Stimulated activated CD8-positive, alpha-beta memory T cell treated with anti-CD3 and anti-CD28 coated beads, Interleukin-15, amount 100 ng/mL, for 1 hour (primary cell): Measurements from ENCODE around the gene GNB2.
"Not testable (repeated sequence)": the region's sequence is repeated elsewhere in the genome, so short reads cannot be mapped to it uniquely, and the experiment has no call there.

Experiments
- DNase-seq: peaks from one replicate; pipeline ENCODE4 v3.0.0-alpha.2; 2020; ENCODE audit warnings: low read depth

GNB2 gene

DNA sequence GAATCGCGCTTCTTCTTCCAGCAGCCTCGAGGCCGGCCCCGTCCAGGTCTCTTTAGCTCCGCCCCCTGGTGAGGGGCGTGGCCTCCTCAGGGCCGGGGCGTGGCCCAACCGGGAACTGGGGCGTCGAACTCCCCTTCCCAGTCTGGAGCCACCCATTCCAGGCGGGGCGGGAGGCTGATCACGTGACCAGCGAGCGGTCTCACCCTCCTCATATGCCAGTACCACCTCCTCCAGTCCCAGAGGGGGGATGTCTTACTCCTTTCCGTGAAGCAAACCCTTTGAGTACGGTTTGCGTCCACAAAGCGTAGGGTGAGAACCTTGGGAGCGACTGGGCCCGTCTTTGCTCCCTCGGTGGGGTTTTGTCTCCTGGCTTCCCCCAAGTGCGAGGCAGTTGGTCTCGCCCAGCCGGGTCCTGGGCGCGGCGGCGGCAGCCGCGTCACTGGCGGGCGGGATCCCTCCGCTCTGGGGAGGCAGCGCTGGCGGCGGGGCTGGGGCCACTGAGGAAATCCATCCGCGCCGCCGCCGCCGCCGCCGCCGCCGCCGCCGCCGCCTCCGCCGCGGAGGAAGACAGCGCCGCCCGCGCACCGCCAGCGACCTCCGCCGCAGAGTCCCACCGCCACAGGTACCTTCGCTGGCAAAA, at the start of gene GNB2:
Gene GNB2 (plus strand): TSS at position 439 of the 640 bp plus-strand sequence. CDS start 2,526 bp downstream, outside the sequence.
- DNase-seq: peak; percentile 96

DNA sequence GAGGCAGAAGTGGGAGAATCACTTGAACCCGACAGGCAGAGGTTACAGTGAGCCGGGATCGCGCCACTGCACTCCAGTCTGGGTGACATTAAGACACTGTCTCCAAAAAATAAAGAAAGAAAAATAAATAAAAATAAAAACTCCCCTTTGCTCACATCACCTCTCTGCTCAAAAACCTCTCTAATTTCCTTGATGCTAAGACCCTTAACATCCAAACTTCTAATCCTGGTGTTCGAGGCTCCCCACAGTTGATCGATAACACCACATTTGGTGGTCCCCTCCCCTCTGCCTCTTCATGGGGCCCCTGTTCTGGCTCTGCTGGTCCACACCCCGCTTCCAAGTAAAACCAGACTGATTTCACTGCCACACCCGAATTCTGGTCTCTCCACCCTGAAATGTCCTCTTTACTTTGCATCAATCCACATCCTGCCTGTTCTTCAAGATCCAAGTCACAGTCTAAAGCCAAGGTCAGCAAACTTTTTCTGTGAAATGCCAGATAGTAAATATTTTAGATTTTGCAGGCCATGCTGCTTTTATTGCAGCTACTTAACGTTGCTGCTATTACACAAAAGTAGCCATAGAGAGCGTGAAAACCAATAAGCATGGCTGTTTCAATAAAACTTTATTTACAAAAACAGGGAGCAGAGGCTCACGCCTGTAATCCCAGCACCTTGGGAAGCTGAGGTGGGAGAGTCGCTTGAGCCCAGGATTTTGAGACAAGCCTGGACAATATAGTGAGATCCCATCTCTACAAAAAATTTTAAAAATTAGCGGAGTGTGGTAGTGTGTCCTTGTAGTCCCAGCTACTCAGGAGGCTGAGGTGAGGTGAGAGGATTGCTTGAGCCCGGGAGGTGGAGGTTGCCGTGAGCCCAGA, 49.4 kb upstream of the GNB2 start:
- no peak for DNase-seq

DNA sequence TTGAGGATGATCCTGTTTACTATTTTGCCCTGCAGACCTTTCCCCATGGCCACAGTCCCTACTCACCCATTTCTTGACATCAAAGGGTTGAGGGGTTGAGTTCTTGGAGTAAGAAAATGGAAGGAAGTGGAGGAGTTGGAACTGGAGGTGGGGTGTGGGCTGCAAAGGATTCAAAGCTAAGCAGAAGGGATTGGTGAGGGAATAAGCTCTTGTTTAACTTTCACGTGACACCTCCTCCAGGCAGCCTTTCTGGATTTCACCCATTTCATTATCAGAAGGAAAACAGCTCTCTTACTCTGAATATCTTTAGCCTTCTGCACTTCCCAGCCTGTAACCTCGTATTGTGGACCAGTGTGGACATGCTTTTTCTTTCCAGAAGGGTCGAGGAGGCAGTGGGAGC, 47.5 kb upstream of the GNB2 start:
- no peak for DNase-seq

DNA sequence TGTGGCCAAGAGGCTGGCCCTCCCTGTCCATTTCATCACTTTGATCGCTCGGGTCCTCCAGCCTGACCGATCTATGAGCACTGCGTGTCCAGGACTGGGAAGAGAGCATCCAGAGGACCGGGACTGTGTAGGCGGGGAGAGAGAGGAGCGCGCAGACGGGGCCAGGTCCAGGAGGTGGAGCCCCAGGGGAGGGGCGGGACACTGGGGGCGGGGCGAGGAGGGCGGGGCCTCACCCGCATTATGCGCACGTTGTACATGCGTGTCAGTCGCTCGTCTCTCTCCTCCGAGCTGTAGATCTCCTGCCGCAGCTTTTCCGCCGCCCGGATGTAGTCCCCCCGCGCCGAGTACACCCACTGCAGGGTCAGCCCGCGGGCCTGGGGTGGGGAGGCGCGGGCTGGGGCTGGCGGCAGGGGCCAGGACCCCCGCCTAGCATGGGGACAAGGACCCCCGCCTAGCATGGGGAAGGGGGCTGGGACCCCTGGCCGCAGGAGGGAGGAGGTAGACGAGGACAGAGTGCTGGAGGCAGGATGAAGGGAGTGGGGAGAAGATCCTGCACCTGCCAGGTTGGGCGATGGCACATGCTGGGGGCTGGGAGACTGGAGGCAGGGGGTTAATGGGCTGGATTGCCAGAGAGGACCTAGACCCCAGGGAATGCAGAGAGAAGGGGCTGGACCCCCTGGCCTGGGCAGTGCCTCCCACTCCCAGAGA, 46.9 kb upstream of the GNB2 start:
- DNase-seq: peak; percentile 82

DNA sequence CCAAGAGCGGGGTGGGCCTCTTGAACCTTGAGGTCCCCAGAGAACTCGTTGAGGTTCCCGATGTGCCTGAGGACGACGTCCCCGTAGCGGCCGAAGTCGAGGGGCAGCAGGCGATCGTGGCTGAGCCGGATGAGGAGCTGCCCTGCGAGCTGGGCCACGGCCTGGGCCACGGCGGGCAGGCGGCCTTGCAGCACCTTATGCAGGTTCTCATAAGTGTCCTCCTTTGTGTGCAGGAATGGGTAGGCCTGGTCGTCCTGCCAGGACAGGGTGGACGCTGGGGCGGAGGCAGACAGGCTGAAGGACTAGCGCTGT, 46.3 kb upstream of the GNB2 start:
- no peak for DNase-seq

DNA sequence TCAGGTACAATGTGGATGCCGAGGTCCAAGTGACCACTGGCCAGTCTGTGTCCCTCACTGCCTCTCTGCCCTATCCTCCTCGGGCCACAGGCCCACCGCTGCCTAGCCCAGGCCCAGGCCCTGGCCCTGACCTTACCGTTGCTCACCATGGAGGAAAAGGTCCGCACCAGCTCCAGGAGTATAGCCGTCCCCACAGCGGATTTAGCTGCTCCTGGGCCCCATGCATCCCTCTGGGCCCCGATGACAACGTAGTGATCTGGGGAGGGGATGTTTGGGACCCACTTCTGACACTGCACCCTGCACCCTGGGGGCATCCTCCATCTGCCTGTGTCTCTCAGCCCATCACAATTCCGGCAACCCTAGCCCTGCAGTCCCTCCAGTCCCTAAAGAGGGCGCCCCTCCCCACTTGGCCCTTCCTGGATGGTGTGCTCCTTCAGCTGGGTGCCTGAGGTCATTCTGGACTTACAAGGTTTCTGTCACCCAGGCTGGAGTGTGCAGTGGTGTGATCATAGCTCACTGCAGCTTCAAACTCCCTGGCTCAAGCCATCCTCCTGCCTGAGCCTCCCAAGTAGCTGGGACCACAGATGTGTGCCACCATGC, 44.3 kb upstream of the GNB2 start:
- DNase-seq: no peak

DNA sequence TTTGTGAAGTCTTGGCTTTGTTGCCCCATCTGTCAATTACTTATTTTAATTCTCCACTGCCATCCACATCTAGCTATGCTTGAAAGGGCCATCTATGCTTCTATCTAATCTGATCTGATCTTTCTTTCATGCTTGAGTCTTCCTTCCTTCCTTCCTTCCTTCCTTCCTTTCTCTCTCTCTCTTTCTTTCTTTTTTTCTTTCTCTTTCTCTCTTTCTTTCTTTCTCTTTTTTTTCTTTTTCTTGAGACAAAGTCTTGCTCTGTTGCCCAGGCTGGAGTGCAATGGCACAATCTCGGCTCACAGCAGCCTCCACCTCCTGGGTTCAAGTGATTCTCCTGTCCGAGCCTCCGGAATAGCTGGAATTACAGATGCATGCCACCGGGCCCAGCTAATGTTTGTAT, 43.5 kb upstream of the GNB2 start:
- no peak for DNase-seq

DNA sequence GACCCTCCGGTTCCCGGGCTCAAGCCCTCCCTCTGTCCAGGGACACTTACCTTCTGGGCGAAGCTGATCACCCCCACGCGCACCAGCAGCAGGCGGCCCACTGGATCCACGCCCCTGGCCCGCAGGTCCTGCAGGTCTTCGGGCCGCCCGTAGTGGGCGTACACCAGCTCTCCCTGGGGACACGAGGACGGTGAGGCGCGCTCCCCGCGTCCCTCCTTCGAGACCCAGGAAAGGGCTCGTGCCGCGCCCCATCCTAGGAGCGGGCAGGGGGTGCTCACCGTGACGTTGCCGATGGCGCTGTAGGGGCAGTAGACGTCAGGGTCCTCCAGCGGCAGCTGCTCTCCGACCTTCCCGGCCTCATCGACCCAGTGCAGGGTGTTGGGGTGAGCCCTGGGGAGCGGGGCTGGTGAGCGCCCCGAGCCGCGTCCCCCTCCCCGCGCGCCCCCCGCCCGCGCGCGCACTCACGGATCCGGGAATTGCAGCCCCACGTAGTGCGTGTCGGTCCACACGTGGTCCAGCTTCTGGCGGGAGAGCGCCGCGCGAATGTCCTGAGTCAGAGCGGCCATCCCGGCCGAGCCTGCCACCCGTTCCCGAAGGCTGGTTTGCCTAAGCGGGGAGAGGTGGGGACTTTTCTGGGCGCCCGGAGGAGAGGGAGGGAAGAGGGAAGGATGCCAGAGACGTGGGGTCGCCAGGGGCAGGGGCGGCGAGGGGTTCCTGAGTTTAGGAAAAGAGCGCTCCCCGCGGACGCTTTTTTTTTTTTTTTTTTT, 40.4 kb upstream of the GNB2 start:
- DNase-seq: no peak

DNA sequence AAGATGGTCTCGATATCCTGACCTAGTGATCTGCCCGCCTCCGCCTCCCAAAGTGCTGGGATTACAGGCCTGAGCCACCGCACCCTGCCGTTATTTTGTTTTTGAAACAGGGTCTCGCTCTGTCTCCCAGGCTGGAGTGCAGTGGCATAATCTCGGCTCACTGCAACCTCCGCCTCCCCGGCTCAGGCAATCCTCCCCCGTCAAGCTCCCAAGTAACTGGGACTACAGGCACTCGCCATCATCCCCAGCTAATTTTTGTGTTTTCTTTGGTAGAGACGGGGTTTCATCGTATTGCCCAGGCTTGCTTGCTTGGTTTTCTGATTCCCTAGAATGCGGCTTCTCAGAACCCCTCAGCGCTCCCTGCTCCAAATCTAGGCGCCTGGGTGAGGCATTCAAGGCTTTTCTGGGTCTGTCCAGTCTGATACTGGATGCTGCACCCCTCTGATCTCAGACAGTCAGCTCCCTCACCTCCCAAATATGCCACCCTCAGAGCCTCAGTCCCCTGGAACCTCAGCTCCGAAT, 33.5 kb upstream of the GNB2 start:
- DNase-seq: no peak

DNA sequence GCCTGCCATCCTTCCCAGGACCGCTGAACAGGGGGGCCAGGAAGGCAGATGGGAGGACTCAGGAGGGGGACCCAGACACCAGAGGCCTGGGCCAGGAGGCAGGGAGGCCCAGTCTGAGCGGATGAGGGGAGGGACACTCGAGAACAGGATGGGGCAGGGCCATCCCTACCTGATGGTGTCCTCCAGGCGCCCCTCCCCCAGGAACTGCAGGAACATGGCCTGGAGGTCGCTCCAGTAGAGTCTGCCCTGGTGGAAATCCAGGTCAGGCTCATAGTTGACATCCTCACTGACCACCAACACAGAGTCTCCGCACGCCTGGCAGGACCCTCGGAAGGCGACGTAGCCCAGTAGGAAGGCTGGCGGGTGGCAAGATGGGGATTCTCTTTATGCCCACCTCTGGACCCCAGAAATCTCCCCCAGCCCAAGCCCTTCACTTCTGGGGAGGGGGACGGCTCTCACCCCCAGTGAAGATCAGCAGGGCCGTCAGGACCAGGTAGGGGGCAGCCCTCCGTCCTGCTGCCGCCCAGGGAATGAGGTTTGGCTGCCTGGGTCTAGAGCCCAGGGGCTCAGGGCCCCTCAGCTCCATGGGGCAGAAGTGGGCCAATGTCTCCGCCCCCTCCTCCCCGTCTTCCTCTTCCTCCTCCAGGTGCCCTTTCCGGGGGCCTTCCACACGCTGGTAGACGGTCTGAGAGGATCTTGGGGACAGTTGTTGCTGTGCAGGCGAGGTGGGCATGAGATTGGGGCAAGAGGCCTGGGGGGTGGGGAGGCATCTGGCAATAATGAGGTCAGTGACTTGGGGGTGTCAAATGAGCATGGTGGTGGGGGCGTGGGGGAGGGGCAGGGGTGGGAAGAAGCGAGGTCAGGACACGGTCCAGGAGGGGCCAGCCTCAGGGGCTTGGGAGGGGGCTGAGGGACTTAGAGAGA, 32.8 kb upstream of the GNB2 start:
- DNase-seq: no peak

DNA sequence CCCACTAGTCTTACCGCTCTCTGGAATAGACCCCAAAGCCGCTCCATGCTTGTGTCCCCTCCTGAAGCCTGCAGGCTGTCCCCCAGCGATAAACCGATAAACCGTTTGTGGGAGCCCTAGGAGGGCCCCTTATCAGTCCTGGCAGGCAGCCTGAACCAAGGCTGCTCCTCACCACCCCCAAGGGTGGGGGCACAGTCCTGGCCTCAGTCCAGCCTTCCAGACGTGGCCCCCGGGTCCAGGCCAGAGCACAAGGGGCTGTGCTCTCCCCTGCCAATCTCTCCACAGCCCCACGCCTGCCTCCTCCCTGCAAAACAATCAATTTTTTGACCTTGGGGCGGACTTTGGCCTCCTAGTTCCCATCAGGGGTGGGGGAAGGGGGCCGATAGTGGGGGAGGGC, 32.1 kb upstream of the GNB2 start, which contains the start of gene TFR2:
Gene TFR2 (minus strand): TSS at position 90 of the 397 bp plus-strand sequence. CDS start 43 bp downstream, at position 47.
- no peak for DNase-seq

DNA sequence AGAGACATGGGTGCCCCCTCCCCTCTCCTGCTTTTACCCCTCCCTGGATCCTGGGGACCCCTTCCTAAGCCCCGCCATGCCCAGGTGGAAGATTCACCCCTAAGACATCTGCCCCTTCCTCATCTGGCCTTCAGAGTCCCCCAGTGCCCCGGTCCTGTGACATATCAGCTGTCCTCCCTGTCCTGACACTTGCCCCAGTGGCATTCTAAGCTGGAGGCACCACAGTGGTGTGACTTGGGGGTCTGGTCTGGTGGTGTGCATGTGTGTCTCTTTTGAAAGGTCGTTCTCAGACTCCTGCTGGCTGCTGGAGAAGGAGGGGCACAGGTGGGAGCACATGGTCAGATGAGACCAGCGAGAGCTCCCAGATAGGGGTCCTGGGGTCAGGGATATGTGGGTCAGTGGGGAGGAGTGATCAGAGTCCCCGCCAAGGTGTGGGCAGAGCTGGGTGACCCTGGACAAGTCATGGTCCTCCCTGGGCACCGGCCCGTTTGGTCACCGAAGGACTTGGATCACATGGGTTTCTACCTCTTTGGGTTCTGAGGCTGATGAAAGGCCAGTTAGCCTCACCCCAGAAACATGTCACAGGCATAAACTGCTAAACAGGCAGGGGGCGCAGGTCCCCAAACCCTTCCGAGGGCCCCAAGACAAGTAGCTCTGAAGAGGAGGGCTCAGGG, 31.5 kb upstream of the GNB2 start:
- no peak for DNase-seq

DNA sequence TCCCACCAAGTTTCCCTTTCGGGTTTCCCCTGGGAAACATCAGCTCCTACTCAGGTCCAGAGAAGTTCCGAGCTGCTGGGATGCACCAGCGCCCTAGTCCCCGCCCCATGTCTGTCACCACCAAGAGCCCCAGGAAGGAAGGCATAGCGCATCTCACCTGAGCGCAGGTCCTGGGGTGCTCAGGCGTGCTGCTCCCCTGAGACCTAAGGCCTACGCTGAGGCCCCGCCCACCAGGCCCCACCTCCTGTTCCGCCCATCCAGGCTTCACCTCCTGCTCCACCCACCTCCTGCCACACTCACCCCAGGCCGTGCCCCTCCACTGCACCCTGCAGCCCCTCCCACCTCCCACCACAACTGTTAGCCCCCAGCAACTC, 31.0 kb upstream of the GNB2 start:
- no peak for DNase-seq

DNA sequence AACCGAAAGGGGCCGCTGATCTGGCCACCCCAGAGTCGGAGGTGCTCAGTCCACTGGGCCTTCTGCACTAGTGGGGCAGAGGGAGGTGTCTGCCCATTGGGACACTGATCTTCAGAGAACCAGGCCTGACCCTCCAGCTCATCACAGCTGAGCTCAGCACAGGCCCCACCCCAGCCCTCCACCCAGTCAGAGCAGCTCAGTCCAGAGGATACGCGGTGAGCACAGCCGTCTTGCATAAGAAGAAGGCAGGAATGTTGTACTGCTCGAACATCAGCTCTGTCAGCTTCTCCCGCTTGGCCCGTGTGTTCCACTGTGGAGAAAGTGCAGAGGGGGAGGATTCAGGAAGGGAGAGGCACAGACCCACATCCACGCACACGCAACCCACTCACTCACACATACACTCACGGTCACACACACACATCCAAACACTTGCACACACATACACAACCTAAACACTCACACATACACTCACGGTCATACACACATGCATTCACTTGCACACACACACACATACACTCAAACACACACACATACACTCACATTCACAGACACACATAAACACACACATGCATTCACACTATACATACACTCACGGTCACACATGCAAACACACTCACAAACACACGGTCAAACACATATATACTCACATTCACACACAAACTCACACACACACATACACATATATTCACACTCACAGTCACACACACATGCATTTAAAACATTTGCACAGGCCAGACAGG, 23.5 kb upstream of the GNB2 start:
- no peak for DNase-seq

DNA sequence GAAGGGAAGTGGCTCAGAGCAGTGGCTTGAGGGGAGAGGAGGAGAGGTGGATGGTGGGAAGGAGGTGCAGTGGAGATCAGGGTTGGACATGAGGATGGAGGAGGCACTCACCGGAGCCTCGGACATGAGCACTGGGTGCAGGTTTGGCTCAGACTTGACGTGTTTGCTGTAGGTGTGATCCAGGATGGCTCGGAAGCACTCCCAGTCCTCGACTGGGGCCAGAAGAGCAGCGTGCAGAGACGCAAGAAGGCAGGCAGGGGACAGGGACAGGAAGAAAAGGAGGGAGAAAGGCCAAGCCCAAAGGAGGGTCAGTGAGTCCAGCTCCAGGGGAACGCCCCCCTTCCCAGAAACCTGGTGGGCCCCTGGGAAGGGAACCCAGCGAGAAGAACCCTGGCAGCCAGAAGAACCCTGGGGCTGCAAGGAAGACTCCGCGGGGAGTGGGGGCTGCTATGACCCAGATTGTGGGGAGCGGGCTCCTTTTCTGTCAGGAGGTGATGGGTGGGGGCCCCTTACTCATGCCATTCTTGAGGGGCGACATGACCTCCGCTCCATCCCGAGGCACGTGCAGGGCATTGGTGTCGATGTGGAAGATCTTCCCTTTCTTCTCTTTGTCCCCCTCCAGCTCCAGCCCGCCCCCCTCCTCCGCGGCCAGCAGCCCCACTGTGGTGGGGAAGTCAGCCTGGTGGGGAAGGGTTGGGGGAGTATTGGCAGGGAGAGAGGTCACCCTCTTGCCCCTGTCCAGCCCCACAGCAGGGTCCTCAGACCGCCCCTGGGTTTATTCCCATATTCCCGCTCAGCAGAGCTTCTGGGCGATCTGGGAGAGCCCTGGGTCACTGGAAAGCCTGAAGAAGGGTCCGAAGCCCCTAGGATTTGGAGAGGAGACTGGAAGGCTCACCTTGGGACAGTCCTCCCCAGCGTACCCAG, 18.4 kb upstream of the GNB2 start:
- no peak for DNase-seq

DNA sequence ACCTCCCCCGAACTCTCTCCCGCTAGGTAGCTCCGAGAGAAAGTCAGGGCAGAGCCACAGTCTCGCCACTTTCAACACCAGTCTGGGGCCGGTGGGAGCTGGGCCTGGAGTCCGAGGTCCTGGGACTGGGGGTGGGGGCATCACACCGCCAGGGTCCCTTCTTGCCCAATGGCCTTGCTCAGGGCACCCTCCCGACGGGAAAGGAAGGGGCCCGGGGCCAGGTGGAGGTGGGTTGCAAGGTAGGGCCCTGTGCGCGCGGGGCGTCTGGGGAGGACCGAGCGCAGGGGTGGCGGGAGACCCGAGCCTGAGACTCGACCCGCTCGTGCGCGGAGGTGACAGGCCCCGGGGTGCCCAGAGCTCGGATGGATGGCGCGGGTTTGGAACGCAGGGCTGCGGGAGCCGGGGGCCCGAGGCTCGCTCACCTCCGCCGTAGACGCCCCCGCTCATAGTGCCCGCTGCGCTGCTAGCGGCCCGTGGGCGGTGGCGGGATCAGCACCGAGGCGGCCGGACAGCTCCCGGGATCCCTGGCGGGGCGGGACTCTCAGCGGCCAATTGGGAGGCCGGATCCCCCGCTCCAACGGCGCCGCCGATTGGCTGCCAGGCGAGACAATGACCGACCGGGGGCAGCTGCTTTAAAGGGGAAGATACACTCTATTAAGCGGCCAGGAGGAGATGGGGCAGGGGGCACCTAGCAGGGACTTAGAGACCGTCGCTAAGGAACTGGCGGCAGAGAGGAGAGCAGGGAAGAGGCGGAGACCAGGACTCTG, 17.4 kb upstream of the GNB2 start, which contains the start of gene ACTL6B:
Gene ACTL6B (minus strand): TSS at position 541 of the 767 bp plus-strand sequence. CDS start 94 bp downstream, at position 447.
- no peak for DNase-seq

DNA sequence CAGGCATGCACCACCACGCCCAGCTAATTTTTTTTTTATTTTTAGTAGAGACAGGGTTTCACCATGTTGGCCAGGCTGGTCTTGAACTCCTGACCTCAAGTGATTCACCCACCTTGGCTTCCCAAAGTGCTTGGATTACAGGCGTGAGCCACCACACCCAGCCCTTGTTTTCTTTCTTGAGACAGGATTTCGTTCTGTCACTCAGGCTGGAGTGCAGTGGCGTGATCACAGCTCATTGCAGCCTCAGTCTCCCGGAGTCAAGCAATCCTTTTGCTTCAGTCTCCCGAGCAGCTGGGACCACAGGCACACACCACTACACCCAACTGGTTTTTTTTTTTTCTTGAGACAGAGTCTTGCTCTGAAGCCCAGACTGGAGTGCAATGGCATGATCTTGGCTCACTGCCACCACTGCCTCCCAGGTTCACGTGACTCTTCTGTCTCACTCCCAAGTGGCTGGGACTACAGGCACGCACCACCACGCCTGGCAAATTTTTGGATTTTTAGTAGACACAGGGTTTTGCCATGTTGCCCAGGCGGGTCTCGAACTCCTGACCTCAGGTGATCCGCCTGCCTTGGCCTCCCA, 11.3 kb upstream of the GNB2 start:
- not testable (repeated sequence) for DNase-seq
